Measurements from ENCODE around the gene DSCAM.

The DSCAM gene

DNA sequence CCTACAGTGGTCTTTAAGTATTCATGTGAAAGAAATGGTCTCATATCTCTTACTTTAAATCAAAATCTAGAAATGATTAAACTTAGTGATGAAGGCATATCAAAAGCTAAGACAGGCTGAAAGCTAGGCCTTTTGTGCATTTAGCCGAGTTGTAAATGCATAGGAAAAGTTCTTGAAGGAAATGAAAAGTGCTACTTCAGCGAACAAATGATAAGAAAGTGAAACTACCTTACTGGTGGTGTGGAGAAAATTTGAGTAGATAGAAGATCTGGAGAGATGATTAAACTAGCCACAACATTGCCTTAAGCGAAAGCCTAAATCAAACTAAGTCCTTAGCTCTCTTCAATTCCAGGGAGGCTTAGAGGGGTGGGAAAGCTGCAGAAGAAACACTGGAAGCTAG lies 147.6 kb downstream of the DSCAM start:
- no peak for DNase-seq

GRCh38 chr21:40696246-40696645 lies 150.7 kb downstream of the DSCAM start:
- DNase-seq: no peak

GRCh38 chr21:40689840-40690360 lies 157.1 kb downstream of the DSCAM start:
- peak; percentile 38 for DNase-seq

- DNase-seq: peak; percentile 66
Observed at GRCh38 chr21:40689217-40689616, 157.7 kb downstream of the DSCAM start.

- DNase-seq: peak; percentile 47
Observed at GRCh38 chr21:40688106-40688864, 158.7 kb downstream of the DSCAM start.

GRCh38 chr21:40687625-40688024 lies 159.3 kb downstream of the DSCAM start:
- peak; percentile 75 for DNase-seq

DNA sequence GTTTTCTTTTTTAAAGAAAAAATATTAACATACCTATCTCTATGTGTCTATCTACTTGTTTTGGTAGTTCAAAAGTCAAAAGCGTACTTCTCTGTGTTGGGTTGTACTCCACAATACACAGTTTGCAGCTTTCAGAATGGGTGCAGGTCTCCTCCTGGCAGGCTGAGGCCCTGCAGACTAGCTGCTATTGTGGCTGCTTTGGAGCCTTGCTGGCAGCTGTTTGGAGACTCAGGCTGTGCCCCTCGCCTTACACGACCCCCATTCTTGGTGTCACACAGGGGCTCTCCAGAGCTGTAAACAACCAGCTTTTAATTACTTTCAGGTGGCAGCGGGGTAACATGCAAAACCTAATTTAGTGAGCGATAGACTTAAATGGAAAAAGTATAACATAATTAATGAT lies 160.4 kb downstream of the DSCAM start:
- peak; percentile 84 for DNase-seq

DNA sequence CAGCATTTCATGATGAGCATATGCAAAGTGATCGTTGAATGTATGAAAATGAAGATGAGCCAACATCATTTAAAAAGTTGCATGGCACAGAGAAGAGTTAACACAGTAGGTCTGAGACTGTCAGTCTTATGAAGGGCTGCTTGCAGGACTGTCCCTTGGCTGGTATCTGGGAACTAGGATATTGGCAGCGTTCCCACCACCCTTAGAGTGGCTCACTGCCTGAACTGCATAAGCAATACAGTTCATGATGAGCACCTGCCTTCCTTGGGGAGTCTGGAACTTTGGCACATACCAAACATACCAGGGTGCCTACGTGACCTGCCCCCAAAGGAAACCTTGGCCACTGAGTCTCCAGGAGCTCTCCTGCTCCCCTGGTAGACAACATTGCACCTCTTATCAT lies 161.8 kb downstream of the DSCAM start:
- DNase-seq: peak; percentile 41

GRCh38 chr21:40684726-40685125 lies 162.2 kb downstream of the DSCAM start:
- DNase-seq: peak; percentile 37

DNA sequence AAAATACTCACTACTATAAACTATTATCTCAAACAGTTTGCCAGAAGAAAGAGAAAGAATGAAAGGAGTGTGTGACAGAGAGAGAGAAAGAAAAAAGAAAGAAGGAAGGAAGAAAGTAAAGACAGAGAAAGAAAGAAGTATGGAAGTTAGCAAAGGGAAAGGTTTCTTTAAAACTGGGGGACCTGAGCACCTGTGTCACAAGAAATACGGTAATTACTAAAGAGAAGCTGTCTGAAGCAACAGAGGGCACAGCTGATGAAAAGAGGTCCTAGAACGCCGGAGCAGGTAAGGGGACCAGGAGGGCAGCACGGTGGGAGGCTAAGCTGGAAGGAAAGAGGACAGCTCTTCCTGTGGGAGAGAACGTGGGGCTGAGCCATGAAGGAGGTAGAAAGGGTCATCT lies 163.6 kb downstream of the DSCAM start:
- DNase-seq: no peak

GRCh38 chr21:40681164-40681859 lies 165.6 kb downstream of the DSCAM start:
- DNase-seq: no peak

DNA sequence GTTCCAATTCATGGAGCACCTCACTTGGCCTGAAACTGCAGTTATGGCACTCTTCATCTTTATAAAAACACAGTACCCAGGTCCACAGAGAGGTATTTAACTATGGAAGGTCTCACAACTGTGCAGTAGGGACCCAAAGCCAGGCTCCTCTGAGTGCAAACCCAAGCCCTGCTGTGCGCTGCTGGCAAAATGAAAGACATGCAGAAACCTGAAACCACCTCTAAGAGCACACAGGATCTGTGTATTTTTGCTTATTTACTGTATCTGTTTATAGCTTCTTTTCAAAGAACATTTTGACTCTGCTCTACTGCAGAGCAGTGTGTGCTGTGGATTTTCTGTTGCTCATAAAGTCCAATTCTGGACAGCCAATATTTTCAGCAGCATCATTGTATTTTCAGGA lies 166.6 kb downstream of the DSCAM start:
- DNase-seq: no peak

DNA sequence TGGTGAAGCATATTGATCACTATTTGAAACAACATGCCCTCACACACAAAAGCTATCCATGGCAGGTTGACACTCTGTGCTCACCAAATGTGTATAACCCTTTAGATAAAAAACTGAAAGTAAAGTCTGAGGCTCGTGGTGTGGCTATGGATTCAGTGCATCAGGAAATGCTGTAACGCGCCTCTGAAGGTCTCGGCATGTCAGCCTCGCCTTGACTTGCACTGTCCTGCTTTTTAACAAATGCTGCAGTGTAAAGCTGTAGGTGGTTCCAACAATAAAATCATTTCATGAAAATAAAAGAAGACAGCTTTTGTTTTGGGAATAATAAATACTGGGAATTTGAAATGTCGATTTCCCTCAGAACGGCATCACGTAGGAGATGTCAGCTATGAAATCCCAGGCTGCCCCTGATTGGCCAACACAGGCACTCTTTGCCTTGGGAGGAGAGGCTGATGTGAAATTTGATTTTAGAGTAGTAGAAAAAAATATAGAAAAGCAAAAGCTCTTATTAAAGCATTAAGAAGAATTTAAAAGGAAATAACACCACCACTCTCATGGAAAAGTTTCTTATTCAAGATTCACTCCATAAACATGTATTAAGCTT lies 168.2 kb downstream of the DSCAM start:
- DNase-seq: no peak

- DNase-seq: no peak
Observed at GRCh38 chr21:40675017-40675416, 171.9 kb downstream of the DSCAM start.

DNA sequence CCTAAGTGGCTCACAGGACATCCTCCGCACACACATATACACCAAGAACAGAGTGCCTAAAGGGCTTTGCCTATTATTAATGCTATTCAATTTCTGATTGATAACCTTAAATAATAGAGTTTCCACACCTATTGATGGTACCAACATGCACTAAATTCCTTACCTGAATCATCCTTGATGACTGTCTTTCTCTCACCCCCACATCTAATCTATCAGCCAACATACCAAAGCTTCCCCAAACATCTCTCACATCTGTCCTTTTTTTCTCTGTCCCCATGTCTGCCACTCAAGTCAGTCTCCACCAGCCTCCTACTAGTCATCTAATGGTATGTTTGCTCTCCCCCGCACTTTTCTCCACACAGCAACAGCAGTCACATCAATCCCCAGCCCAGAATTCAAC lies 174.4 kb downstream of the DSCAM start:
- no peak for DNase-seq

- no peak for DNase-seq
Observed at GRCh38 chr21:40671716-40672115, 175.2 kb downstream of the DSCAM start.

- DNase-seq: no peak
Observed at GRCh38 chr21:40668555-40669275, 178.2 kb downstream of the DSCAM start.

GRCh38 chr21:40667967-40668366 lies 179.0 kb downstream of the DSCAM start:
- no peak for DNase-seq

GRCh38 chr21:40662889-40663288 lies 184.1 kb downstream of the DSCAM start:
- no peak for DNase-seq

GRCh38 chr21:40660461-40660860 lies 186.5 kb downstream of the DSCAM start:
- DNase-seq: no peak

- peak; percentile 18 for DNase-seq
Observed at GRCh38 chr21:40658311-40658710, 188.6 kb downstream of the DSCAM start.

GRCh38 chr21:40652436-40652835 lies 194.5 kb downstream of the DSCAM start:
- peak; percentile 97 for DNase-seq

DNA sequence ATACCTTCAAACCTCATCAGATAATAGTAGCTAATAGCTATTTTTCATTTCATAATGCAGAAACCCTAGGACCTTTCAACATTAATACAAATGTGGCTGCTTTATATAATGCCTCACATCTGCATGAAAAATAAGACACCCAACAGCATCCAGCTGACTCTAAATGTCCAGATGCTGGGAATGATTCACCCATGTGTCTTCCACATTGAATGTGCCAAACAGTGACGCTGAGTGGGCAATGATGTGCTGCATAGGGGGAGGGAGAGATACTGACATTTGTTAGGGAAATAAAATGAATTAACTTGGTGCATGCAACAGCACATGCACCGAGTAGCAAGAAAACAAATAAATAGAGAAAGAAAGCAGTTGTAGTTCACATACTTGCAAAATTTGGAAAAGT lies 199.3 kb downstream of the DSCAM start:
- no peak for DNase-seq

Data from NCI-H82 (cell line).